CD1c-positive myeloid dendritic cell (primary cell): ENCODE measurements around the gene SLCO3A1.

Experiments used
- DNase-seq: peaks from one replicate; pipeline ENCODE4 v3.0.0-alpha.2; 2016; ENCODE audit errors: extremely low spot score

SLCO3A1 gene

GRCh38 chr15:91882858-91883586 is 29.5 kb downstream of the SLCO3A1 start:
- DNase-seq, result no peak

- no peak for DNase-seq
Observed at GRCh38 chr15:91884606-91885005, 31.1 kb downstream of the SLCO3A1 start.

- DNase-seq, result no peak
Observed at GRCh38 chr15:91885054-91885453, 31.5 kb downstream of the SLCO3A1 start.

- peak; percentile 63 for DNase-seq
Observed at GRCh38 chr15:91885714-91886270, 32.3 kb downstream of the SLCO3A1 start.

GRCh38 chr15:91886878-91887277 is 33.4 kb downstream of the SLCO3A1 start:
- no peak for DNase-seq

- DNase-seq, result no peak
Observed at GRCh38 chr15:91887321-91887720, 33.8 kb downstream of the SLCO3A1 start.

GRCh38 chr15:91887921-91888373 is 34.4 kb downstream of the SLCO3A1 start:
- no peak for DNase-seq

GRCh38 chr15:91889111-91889815 is 35.8 kb downstream of the SLCO3A1 start:
- no peak for DNase-seq

- DNase-seq, result no peak
Observed at GRCh38 chr15:91890614-91891013, 37.1 kb downstream of the SLCO3A1 start.

GRCh38 chr15:91891101-91891500 is 37.6 kb downstream of the SLCO3A1 start:
- no peak for DNase-seq

- DNase-seq, result peak; percentile 43
Observed at GRCh38 chr15:91891788-91892345, 38.4 kb downstream of the SLCO3A1 start.

GRCh38 chr15:91892436-91892835 is 38.9 kb downstream of the SLCO3A1 start:
- no peak for DNase-seq

- no peak for DNase-seq
Observed at GRCh38 chr15:91894606-91895005, 41.1 kb downstream of the SLCO3A1 start.

GRCh38 chr15:91895051-91895450 is 41.5 kb downstream of the SLCO3A1 start:
- DNase-seq, result peak; percentile 31

- no peak for DNase-seq
Observed at GRCh38 chr15:91896341-91897055, 43.0 kb downstream of the SLCO3A1 start.

GRCh38 chr15:91897585-91898372 is 44.3 kb downstream of the SLCO3A1 start:
- no peak for DNase-seq

GRCh38 chr15:91898843-91899242 is 45.3 kb downstream of the SLCO3A1 start:
- no peak for DNase-seq

GRCh38 chr15:91904942-91905341 is 51.4 kb downstream of the SLCO3A1 start:
- DNase-seq, result no peak

- DNase-seq, result peak; percentile 85
Observed at GRCh38 chr15:91908391-91908790, 54.9 kb downstream of the SLCO3A1 start.

GRCh38 chr15:91909111-91909510 is 55.6 kb downstream of the SLCO3A1 start:
- no peak for DNase-seq

GRCh38 chr15:91909574-91909973 is 56.1 kb downstream of the SLCO3A1 start:
- no peak for DNase-seq
